ENCODE data around the gene EPHB4. TPM values are rescaled to one million over a fixed set of nuclear protein-coding genes. Genes with fewer than 3 reads are reported as not detected.

EPHB4 gene
- total and polyA plus RNA-seq, 2 experiments from 2014 or later, result 23.3 to 164 TPM

DNA sequence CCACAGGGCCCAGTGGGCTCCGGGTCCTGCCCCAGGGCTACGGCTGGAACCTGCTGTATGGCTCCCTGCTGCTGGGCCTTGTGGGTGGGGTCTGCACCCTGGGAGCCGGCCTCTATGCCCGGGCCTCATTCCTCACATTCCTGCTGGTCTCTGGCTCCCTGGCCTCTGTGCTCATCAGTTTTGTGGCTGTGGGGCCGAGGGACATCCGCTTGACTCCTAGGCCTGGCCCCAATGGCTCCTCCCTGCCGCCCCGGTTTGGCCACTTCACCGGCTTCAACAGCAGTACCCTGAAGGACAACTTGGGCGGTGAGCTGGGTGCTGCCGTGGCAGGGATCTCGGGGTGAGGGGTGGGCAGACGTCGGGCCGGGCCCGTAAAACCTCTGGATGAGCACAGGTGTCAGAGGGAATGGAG, 29.6 kb upstream of the EPHB4 start (continued):
- TF ChIP-seq, protein P1, sequence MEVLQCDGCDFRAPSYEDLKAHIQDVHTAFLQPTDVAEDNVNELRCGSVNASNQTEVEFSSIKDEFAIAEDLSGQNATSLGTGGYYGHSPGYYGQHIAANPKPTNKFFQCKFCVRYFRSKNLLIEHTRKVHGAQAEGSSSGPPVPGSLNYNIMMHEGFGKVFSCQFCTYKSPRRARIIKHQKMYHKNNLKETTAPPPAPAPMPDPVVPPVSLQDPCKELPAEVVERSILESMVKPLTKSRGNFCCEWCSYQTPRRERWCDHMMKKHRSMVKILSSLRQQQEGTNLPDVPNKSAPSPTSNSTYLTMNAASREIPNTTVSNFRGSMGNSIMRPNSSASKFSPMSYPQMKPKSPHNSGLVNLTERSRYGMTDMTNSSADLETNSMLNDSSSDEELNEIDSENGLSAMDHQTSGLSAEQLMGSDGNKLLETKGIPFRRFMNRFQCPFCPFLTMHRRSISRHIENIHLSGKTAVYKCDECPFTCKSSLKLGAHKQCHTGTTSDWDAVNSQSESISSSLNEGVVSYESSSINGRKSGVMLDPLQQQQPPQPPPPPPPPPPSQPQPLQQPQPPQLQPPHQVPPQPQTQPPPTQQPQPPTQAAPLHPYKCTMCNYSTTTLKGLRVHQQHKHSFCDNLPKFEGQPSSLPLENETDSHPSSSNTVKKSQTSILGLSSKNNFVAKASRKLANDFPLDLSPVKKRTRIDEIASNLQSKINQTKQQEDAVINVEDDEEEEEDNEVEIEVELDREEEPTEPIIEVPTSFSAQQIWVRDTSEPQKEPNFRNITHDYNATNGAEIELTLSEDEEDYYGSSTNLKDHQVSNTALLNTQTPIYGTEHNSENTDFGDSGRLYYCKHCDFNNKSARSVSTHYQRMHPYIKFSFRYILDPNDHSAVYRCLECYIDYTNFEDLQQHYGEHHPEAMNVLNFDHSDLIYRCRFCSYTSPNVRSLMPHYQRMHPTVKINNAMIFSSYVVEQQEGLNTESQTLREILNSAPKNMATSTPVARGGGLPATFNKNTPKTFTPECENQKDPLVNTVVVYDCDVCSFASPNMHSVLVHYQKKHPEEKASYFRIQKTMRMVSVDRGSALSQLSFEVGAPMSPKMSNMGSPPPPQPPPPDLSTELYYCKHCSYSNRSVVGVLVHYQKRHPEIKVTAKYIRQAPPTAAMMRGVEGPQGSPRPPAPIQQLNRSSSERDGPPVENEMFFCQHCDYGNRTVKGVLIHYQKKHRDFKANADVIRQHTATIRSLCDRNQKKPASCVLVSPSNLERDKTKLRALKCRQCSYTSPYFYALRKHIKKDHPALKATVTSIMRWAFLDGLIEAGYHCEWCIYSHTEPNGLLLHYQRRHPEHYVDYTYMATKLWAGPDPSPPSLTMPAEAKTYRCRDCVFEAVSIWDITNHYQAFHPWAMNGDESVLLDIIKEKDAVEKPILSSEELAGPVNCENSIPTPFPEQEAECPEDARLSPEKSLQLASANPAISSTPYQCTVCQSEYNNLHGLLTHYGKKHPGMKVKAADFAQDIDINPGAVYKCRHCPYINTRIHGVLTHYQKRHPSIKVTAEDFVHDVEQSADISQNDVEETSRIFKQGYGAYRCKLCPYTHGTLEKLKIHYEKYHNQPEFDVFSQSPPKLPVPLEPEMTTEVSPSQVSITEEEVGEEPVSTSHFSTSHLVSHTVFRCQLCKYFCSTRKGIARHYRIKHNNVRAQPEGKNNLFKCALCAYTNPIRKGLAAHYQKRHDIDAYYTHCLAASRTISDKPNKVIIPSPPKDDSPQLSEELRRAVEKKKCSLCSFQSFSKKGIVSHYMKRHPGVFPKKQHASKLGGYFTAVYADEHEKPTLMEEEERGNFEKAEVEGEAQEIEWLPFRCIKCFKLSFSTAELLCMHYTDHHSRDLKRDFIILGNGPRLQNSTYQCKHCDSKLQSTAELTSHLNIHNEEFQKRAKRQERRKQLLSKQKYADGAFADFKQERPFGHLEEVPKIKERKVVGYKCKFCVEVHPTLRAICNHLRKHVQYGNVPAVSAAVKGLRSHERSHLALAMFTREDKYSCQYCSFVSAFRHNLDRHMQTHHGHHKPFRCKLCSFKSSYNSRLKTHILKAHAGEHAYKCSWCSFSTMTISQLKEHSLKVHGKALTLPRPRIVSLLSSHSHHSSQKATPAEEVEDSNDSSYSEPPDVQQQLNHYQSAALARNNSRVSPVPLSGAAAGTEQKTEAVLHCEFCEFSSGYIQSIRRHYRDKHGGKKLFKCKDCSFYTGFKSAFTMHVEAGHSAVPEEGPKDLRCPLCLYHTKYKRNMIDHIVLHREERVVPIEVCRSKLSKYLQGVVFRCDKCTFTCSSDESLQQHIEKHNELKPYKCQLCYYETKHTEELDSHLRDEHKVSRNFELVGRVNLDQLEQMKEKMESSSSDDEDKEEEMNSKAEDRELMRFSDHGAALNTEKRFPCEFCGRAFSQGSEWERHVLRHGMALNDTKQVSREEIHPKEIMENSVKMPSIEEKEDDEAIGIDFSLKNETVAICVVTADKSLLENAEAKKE (CRISPR knock-in tag; IDR thresholded peaks at IDR 0.05), result no peak

DNA sequence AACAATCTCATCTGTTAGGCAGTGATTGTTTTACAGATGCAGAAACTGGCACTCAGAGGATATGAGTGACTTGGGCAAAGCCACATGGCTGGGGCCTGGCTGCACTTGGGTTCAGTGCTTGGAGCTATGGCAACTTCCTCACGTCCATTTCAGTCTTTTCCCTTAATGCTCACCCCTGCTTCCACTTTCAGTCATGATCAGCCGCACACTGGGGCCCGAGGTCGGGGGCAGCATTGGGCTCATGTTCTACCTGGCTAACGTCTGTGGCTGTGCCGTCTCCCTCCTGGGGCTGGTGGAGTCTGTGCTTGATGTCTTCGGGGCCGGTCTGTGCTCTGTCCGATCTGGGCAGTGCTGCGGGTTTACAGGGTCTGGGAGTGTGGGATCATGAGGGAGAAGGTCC, 28.2 kb upstream of the EPHB4 start:
- H3K27ac Mint-ChIP-seq, result no peak overlapping the region
- no peak for TF ChIP-seq CREB1 (CRISPR knock-in tag; IDR thresholded peaks at IDR 0.05; ENCODE audit: low read depth)
- TF ChIP-seq, protein P1 (CRISPR knock-in tag; IDR thresholded peaks at IDR 0.05), result no peak
- TF ChIP-seq, protein P2, sequence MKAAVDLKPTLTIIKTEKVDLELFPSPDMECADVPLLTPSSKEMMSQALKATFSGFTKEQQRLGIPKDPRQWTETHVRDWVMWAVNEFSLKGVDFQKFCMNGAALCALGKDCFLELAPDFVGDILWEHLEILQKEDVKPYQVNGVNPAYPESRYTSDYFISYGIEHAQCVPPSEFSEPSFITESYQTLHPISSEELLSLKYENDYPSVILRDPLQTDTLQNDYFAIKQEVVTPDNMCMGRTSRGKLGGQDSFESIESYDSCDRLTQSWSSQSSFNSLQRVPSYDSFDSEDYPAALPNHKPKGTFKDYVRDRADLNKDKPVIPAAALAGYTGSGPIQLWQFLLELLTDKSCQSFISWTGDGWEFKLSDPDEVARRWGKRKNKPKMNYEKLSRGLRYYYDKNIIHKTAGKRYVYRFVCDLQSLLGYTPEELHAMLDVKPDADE (IDR thresholded peaks at IDR 0.05), result no peak
- no peak for TF ChIP-seq STAT1 (IDR thresholded peaks at IDR 0.05; ENCODE audit: unreplicated experiment)

More for the DNA sequence above, 28.2 kb upstream of the EPHB4 start:
- peaks cover under 1% of the 10 kb centered on the region; the same call in 1 of the 2 replicates for H3K36me3 ChIP-seq (ENCODE audit: insufficient read depth)
- Mint-ChIP-seq H3K36me3 (ENCODE audit: low read depth) (peaks cover 22% of the 10 kb centered on the region), H3K9me3 (no peaks in the 10 kb centered on the region), H3K4me3 (no peak overlapping the region), H3K27me3 (ENCODE audit: insufficient read depth, low read depth, poor library complexity) (peaks cover 15% of the 10 kb centered on the region), H3K4me1 (peaks cover 9% of the 10 kb centered on the region; the same call in 2 of the 3 replicates)
- H2AFZ ChIP-seq, result no peak overlapping the region
- no peaks in the 10 kb centered on the region for H4K20me1 ChIP-seq (replicated peaks; ENCODE audit: insufficient read depth)
- peaks cover 43% of the 10 kb centered on the region for H3K79me2 ChIP-seq (replicated peaks; ENCODE audit: insufficient read depth)
- H3K4me2 ChIP-seq, result no peak overlapping the region
- no peaks in the 10 kb centered on the region for H3K9me2 ChIP-seq (ENCODE audit: insufficient read depth)
- peaks cover 5% of the 10 kb centered on the region; the same call in 1 of the 2 replicates for H3K4me1 ChIP-seq (ENCODE audit: insufficient read depth)
- 0 out of 2 replicates have a peak, but pooled peaks cover 3% of the 10 kb centered on the region for H3F3A ChIP-seq (replicated peaks; ENCODE audit: low read depth)
- H3K27ac ChIP-seq (ENCODE audit: low read depth), result no peak overlapping the region
- no peak for ATAC-seq
- no peak for DNase-seq (ENCODE audit: low spot score)
- no peak overlapping the region for H3K4me3 ChIP-seq
- H3K27me3 ChIP-seq (ENCODE audit: insufficient read depth), result no peaks in the 10 kb centered on the region

Measured in GM23338 (cell line).